Measurements from ENCODE around the gene PRKAG2.

DNA sequence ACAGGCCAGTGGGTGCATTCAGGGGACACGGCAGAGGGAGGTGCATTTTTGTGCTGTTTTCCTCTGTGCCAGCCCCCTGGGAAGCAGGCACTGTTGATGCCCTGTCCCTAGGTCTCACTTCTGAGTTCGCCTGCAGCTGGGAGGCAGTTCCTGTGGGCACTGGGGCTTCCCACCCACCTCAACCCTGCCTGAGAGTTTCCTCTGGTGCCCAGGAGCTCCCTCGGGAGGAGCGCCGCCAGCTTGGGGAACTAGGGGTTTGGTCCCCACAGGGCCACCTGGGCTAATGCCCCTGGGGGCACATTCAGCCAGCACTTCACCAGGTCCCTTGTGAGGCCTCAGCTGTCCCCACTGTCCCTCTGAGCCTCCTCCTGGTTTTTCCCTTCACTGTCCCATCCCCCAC, 179.0 kb downstream of the PRKAG2 start:
- TF ChIP-seq CTCF (IDR thresholded peaks at IDR 0.05; ENCODE audit: insufficient read depth, low read length, poor library complexity, severe bottlenecking): no peak
- TF ChIP-seq EZH2phosphoT487 (conservative IDR thresholded peaks at IDR 0.05; ENCODE audit: low read length): no peak
